ENCODE measurements around the gene CNDP1.

CNDP1 gene

DNA sequence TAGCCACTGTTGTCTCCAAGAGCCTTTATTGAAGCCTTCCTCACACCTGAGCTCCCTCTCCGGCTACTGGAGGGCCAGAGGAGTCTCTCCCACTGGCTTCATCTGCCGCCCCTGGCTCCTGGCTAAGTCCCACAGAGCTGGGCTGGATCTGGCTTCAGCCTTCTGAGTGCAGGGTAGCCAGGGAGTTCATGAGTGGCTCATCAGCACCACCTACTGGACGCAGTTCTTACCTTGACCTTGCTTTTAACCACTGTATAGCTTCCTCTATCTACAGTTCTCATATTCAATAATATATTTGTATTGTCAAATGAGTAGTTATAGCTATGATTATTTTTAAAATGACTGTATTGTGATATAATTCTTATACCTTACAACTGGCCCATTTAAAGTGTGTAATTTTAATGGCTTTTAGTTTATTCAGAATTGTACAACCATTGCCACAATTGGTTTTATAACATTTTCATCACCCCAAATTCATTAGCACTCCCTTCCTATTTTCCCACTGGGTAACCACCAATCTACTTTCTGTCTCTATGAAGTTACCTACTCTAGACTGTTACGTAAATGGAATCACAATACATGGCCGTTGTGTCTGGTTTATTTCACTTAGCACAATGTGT is 17.7 kb downstream of the CNDP1 start:
- TF ChIP-seq TAF1 (IDR thresholded peaks at IDR 0.05; ENCODE audit: borderline replicate concordance, insufficient read depth, low read length) (no peak), POLR2AphosphoS5 (IDR thresholded peaks at IDR 0.05; ENCODE audit: low read depth, low read length) (no peak), FOXP2 (optimal IDR thresholded peaks at IDR 0.05; ENCODE audit: borderline replicate concordance, extremely low read depth, extremely low read length, insufficient read depth) (no peak), SIN3A (IDR thresholded peaks at IDR 0.05; ENCODE audit: borderline replicate concordance, insufficient read depth, low read length) (no peak)
- TF ChIP-seq, protein P1, sequence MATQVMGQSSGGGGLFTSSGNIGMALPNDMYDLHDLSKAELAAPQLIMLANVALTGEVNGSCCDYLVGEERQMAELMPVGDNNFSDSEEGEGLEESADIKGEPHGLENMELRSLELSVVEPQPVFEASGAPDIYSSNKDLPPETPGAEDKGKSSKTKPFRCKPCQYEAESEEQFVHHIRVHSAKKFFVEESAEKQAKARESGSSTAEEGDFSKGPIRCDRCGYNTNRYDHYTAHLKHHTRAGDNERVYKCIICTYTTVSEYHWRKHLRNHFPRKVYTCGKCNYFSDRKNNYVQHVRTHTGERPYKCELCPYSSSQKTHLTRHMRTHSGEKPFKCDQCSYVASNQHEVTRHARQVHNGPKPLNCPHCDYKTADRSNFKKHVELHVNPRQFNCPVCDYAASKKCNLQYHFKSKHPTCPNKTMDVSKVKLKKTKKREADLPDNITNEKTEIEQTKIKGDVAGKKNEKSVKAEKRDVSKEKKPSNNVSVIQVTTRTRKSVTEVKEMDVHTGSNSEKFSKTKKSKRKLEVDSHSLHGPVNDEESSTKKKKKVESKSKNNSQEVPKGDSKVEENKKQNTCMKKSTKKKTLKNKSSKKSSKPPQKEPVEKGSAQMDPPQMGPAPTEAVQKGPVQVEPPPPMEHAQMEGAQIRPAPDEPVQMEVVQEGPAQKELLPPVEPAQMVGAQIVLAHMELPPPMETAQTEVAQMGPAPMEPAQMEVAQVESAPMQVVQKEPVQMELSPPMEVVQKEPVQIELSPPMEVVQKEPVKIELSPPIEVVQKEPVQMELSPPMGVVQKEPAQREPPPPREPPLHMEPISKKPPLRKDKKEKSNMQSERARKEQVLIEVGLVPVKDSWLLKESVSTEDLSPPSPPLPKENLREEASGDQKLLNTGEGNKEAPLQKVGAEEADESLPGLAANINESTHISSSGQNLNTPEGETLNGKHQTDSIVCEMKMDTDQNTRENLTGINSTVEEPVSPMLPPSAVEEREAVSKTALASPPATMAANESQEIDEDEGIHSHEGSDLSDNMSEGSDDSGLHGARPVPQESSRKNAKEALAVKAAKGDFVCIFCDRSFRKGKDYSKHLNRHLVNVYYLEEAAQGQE (IDR thresholded peaks at IDR 0.05; ENCODE audit: insufficient read depth in 1 of 2, low read depth in 2 of 2, low read length in 2 of 2): no peak

DNA sequence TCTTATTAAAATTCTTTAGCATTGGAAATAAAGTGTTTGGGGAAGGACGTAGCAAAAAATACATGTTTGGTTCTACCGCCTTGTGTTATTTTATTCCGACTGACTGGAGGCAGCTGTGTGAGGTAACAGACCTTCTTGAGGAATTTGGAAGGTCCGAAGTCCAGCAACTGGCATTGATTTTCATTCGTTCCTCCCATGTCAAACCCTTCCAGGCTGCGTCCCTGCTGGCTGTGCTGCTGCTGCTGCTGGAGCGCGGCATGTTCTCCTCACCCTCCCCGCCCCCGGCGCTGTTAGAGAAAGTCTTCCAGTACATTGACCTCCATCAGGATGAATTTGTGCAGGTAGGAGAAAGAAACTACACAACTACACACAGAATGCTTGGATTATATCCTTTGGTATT is 21.8 kb downstream of the CNDP1 start:
- TF ChIP-seq, protein P1 (IDR thresholded peaks at IDR 0.05; ENCODE audit: insufficient read depth in 1 of 2, low read depth in 2 of 2, low read length in 2 of 2): no peak
- TF ChIP-seq FOXP2 (optimal IDR thresholded peaks at IDR 0.05; ENCODE audit: borderline replicate concordance, extremely low read depth, extremely low read length, insufficient read depth) (no peak), POLR2AphosphoS5 (IDR thresholded peaks at IDR 0.05; ENCODE audit: low read depth, low read length) (no peak), TAF1 (IDR thresholded peaks at IDR 0.05; ENCODE audit: borderline replicate concordance, insufficient read depth, low read length) (no peak), SIN3A (IDR thresholded peaks at IDR 0.05; ENCODE audit: borderline replicate concordance, insufficient read depth, low read length) (no peak)

DNA sequence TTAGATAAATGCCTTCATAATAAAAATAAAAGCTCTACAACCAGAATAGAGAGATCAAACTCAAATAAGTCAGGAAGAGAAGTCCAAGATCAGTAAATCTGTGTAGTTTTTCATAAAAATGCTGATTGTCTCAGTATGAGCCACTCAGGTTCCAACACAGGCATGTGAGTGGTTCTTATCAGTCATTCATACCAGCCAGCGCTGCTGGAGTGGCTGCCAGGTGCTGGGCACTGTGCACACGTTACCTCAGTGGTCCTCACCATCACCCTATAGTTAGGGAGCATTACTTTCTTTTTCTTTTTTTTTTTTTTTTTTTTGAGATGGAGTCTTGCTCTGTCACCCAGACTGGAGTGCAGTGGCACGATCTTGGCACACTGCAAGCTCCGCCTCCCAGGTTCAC is 23.8 kb downstream of the CNDP1 start:
- no peak for TF ChIP-seq TAF1 (IDR thresholded peaks at IDR 0.05; ENCODE audit: borderline replicate concordance, insufficient read depth, low read length)
- no peak for TF ChIP-seq SIN3A (IDR thresholded peaks at IDR 0.05; ENCODE audit: borderline replicate concordance, insufficient read depth, low read length)
- TF ChIP-seq, protein P1 (IDR thresholded peaks at IDR 0.05; ENCODE audit: insufficient read depth in 1 of 2, low read depth in 2 of 2, low read length in 2 of 2): no peak
- TF ChIP-seq FOXP2 (optimal IDR thresholded peaks at IDR 0.05; ENCODE audit: borderline replicate concordance, extremely low read depth, extremely low read length, insufficient read depth): no peak
- no peak for TF ChIP-seq POLR2AphosphoS5 (IDR thresholded peaks at IDR 0.05; ENCODE audit: low read depth, low read length)

DNA sequence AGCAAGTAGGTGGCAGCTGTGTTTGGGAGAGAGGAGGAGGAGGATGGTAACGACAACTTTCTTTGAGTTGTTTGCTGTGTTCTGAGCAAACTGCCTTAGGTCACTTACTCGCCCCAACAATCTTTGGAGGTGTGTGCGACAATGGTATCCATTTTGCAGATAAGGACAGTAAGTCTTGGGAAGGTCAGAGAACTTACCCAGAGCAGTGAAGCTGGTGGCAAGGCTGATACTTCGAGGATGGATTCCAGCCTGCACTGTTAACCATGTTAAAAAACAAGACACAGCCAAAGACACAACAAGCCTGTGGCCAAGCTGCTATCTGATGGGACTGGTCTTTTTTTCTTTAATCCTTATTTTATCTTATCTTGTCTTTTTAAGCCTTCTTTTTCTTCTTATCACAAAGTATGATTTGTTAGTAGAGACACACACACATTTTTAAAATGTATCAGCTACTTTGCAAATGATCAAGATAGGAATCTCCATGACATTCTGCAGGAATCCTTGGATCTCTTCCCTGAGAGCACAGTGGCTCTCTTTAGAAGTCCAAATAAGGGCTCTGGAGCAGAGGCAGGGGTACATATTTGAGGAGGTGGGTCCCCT is 27.9 kb downstream of the CNDP1 start:
- no peak for TF ChIP-seq SIN3A (IDR thresholded peaks at IDR 0.05; ENCODE audit: borderline replicate concordance, insufficient read depth, low read length)
- no peak for TF ChIP-seq FOXP2 (optimal IDR thresholded peaks at IDR 0.05; ENCODE audit: borderline replicate concordance, extremely low read depth, extremely low read length, insufficient read depth)

DNA sequence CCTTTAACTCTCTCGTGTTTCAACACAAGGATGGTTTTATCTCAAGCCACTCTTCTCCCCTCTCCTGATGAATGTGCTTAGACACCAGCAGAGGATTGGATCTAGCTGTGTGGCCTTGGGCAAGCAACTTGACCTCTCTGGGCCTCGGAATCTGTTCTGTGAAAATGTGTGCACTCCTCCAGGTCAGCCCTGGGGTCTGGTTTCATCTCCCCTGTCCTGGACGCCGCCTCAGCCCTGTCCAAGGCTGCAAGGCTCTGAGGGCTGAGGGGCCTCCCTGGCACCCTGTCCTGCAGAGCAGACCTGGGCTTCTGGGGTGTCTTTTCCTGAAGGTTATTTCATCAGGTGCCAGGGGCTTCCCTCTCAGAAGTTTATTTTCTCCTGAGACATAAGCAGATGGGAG is 28.5 kb downstream of the CNDP1 start:
- TF ChIP-seq SIN3A (IDR thresholded peaks at IDR 0.05; ENCODE audit: borderline replicate concordance, insufficient read depth, low read length) (no peak), FOXP2 (optimal IDR thresholded peaks at IDR 0.05; ENCODE audit: borderline replicate concordance, extremely low read depth, extremely low read length, insufficient read depth) (no peak), TAF1 (IDR thresholded peaks at IDR 0.05; ENCODE audit: borderline replicate concordance, insufficient read depth, low read length) (no peak), POLR2AphosphoS5 (IDR thresholded peaks at IDR 0.05; ENCODE audit: low read depth, low read length) (no peak)
- TF ChIP-seq, protein P1 (IDR thresholded peaks at IDR 0.05; ENCODE audit: insufficient read depth in 1 of 2, low read depth in 2 of 2, low read length in 2 of 2): no peak

All from PFSK-1 (cell line).